ENCODE data around the gene HNF1A.

DNA sequence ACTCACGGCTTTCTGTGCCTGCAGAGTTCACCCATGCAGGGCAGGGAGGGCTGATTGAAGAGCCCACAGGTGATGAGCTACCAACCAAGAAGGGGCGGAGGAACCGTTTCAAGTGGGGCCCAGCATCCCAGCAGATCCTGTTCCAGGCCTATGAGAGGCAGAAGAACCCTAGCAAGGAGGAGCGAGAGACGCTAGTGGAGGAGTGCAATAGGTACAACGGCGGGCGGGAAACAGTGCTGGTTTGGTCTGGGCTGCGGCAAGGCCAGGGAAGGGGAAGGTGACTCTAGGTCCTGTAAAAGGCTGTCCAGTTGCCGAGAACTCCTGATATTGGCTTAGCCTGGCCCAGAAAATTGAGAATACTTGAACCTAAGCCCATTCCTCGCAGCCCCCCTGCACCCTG, 15.2 kb downstream of the HNF1A start:
- TF ChIP-seq, protein P1, sequence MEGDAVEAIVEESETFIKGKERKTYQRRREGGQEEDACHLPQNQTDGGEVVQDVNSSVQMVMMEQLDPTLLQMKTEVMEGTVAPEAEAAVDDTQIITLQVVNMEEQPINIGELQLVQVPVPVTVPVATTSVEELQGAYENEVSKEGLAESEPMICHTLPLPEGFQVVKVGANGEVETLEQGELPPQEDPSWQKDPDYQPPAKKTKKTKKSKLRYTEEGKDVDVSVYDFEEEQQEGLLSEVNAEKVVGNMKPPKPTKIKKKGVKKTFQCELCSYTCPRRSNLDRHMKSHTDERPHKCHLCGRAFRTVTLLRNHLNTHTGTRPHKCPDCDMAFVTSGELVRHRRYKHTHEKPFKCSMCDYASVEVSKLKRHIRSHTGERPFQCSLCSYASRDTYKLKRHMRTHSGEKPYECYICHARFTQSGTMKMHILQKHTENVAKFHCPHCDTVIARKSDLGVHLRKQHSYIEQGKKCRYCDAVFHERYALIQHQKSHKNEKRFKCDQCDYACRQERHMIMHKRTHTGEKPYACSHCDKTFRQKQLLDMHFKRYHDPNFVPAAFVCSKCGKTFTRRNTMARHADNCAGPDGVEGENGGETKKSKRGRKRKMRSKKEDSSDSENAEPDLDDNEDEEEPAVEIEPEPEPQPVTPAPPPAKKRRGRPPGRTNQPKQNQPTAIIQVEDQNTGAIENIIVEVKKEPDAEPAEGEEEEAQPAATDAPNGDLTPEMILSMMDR (conservative IDR thresholded peaks at IDR 0.05), result no peak
- no peak for TF ChIP-seq ZFX (IDR thresholded peaks at IDR 0.05)
